ENCODE results near the gene CAB39.
A peak's percentile ranks its signal among the peaks of the same experiment; 100 is the strongest.
"Not testable (repeated sequence)": the region's sequence is repeated elsewhere in the genome, so short reads cannot be mapped to it uniquely, and the experiment has no call there.

The CAB39 gene

DNA sequence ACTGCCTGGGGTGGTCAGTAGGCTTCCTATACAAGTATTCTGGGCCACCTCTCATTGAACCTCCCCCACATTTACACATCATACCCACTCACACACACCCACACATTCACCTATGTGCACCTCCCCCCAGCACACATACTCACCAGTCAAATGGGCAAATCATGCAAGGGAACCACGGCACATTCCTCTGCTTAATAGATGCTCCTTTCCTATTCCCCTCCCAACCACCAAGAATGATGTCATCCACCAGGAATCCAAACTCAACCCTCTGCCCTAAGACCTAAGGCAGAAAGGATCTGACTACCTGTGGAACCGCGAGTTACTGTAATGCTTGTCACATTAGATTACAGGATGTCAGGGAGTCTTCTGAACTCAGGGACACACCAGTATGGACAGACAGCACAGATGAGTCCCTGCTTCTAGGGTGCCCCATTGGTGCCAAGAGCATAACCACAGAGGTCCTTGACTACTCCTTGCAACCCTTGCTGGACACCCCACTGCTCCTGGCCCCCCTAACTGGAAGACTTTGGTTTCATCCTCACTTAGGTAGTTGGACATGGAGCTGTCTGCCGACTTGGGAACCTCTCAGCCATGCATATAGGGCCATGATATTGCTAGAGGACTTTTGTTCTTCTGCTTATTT, 21.5 kb upstream of the CAB39 start:
- Mint-ChIP-seq H3K4me3 (no peak overlapping the region), H3K36me3 (ENCODE audit: insufficient read depth) (no peaks in the 10 kb centered on the region), H3K27me3 (no peaks in the 10 kb centered on the region), H3K4me1 (ENCODE audit: low read depth in 2 of 2) (peaks cover 0 to 2% of the 10 kb centered on the region in 2 donors), H3K9me3 (no peaks in the 10 kb centered on the region), H3K27ac (no peak overlapping the region)
- ATAC-seq (replicated peaks) (no peak), DNase-seq (no peak)

DNA sequence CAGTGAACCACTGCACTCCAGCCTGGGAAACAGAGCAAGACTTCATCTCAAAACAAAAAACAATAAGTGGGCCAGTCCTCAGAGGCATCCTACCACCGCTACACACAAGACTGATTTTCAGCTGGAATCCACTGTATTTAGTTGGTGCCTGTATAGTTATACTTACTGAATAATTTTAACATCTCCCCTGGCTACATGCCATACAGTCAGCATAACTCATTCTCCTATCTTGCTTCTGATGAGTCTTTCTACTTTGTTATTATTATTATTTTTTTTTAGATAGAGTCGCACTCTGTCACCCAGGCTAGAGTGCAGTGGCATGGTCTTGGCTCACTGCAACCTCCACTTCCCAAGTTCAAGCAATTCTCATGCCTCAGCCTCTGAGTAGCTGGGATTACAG, 19.9 kb upstream of the CAB39 start:
- Mint-ChIP-seq H3K36me3 (ENCODE audit: insufficient read depth) (no peaks in the 10 kb centered on the region), H3K9me3 (no peaks in the 10 kb centered on the region), H3K27ac (no peak overlapping the region), H3K4me3 (no peak overlapping the region), H3K27me3 (no peaks in the 10 kb centered on the region), H3K4me1 (ENCODE audit: low read depth in 2 of 2) (peaks cover 0 to 2% of the 10 kb centered on the region in 2 donors)
- no peak for ATAC-seq (replicated peaks)
- DNase-seq, result no peak

DNA sequence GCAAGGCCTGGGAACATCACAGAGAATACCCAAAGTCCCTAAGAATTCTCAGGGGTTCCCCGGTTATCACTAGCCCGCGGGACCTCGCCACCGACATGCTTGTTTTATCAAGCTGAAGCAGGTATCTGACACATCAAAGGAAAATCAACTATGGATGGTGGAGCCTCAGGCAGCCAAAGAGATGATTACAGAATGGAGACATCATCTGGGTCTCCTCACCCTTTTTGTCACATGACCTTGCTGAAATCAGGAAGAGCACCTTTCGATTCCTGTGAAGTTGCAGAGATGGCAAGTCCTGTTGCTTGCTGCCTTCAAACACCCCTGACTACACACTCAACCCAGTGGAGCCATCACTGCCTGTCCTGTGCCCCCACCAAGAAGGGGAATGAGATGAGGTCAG, 19.2 kb upstream of the CAB39 start:
- DNase-seq (no peak), ATAC-seq (replicated peaks) (no peak)
- Mint-ChIP-seq H3K9me3 (no peaks in the 10 kb centered on the region), H3K27ac (no peak overlapping the region), H3K27me3 (no peaks in the 10 kb centered on the region), H3K4me1 (ENCODE audit: low read depth in 2 of 2) (peaks cover 0 to 2% of the 10 kb centered on the region in 2 donors), H3K4me3 (no peak overlapping the region), H3K36me3 (ENCODE audit: insufficient read depth) (no peaks in the 10 kb centered on the region)

DNA sequence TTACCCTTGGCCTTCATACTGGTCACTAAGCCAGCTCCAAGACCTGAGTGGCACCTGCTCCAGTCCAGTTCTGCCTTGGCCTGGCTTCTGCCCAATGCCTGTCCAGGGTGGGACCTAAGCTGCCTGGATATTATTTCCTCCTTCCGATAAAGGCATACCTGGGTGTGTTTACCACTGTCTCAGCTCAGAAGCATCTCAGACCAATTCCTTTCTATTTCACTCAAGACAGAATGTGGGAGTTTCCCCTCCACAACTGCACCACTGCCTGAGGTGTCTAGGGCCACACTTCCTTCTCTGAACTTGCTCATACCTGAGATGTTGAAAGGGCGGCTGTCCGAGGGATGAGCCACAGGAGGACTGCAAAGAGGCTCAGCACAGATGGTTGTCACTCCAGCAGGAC, 18.4 kb upstream of the CAB39 start:
- DNase-seq (no peak), ATAC-seq (replicated peaks) (no peak)
- Mint-ChIP-seq H3K27ac (peak overlapping the region in 1 of 2 donors; percentile 41), H3K4me1 (ENCODE audit: low read depth in 2 of 2) (peaks cover 0 to 2% of the 10 kb centered on the region in 2 donors), H3K4me3 (no peak overlapping the region), H3K36me3 (ENCODE audit: insufficient read depth) (no peaks in the 10 kb centered on the region), H3K9me3 (no peaks in the 10 kb centered on the region), H3K27me3 (no peaks in the 10 kb centered on the region)

DNA sequence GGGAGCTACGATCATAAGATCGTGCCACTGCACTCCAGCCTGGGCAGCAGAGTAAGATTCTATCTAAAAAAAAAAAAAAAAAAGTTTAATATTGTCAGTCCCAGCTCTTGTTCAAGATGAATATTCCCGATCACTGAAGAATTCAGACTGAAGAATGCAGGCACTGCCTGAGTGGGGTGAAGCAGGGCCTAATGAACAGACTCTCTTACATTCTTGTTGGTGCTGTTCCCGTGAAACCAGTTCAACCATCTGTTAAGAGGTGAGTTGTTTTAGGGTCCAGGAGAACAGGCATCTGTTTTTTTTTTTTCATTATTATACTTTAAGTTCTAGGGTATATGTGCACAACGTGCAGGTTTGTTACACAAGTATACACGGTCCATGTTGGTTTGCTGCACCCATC, 17.1 kb upstream of the CAB39 start:
- ATAC-seq (replicated peaks), result no peak

DNA sequence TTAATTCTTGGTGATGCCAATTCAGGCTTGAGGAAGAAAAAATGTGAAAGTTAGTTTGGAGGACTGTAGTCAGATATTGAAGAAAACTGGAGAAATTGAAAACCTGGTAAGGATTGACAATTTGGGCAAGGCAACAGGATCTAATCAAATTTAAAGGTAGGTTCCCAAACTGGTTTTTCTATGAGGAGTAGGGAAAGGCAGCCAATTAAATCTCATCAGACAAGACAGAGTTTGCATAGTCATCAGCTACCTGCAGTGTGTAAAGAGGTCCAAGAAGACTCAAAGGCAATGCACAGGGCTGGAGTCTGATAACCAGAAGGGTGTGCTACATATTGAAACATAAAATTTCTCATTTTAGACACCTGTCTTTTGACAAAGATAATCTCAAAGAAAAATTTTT, 16.0 kb upstream of the CAB39 start:
- no peaks in the 10 kb centered on the region for H3K36me3 Mint-ChIP-seq (ENCODE audit: insufficient read depth)
- no peak for ATAC-seq (replicated peaks)
- no peak overlapping the region for H3K4me3 Mint-ChIP-seq
- H3K4me1 Mint-ChIP-seq (ENCODE audit: low read depth in 2 of 2), result peaks cover 0 to 4% of the 10 kb centered on the region in 2 donors
- no peak for DNase-seq
- no peaks in the 10 kb centered on the region for H3K27me3 Mint-ChIP-seq
- no peak overlapping the region for H3K27ac Mint-ChIP-seq
- H3K9me3 Mint-ChIP-seq, result no peaks in the 10 kb centered on the region

More for the DNA sequence above, 17.1 kb upstream of the CAB39 start:
- Mint-ChIP-seq H3K4me3 (no peak overlapping the region), H3K36me3 (ENCODE audit: insufficient read depth) (no peaks in the 10 kb centered on the region), H3K27ac (no peak overlapping the region), H3K9me3 (no peaks in the 10 kb centered on the region), H3K27me3 (no peaks in the 10 kb centered on the region), H3K4me1 (ENCODE audit: low read depth in 2 of 2) (peaks cover 0 to 2% of the 10 kb centered on the region in 2 donors)
- DNase-seq, result no peak

DNA sequence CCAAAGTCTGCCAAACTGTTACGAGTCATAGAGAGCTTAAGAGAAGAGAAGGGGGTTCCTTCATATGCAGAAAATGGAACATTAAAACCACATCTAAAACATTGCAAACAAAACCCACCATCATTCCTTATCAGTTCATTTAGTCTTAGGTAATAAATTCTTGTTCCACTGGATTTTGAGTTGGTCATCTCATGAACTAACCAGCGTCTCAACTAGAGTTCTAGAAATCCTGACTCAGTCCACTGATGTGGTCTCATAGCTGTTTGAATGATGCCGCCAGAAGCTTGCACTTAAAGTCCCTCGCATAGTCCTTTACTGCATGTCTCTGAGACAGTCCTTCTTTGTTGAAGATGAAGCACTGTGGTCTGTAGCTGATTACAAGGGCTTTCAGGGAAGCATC, 15.0 kb upstream of the CAB39 start:
- ATAC-seq (replicated peaks) (no peak), DNase-seq (no peak)
- Mint-ChIP-seq H3K36me3 (ENCODE audit: insufficient read depth) (no peaks in the 10 kb centered on the region), H3K27ac (no peak overlapping the region), H3K4me1 (ENCODE audit: low read depth in 2 of 2) (peaks cover 0 to 4% of the 10 kb centered on the region in 2 donors), H3K9me3 (no peaks in the 10 kb centered on the region), H3K27me3 (no peaks in the 10 kb centered on the region), H3K4me3 (no peak overlapping the region)

DNA sequence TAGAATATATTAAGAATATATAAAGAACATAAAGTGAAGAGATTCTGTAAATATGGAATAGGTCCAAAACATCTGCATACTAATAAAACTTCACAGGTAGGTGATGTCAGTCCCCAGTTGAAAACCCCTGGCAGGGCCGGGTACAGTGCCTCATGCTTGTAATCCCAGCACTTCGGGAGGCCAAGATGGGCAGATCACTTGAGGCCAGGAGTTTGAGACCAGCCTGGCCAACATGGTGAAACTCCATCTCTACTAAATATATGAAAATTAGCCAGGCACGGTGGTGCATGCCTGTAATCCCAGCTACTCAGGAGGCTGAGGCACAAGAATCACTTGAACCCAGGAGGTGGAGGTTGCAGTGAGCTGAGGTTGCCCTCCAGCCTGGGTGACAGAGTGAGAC, 13.9 kb upstream of the CAB39 start:
- H3K27ac Mint-ChIP-seq; H3K9me3 Mint-ChIP-seq; H3K4me1 Mint-ChIP-seq (ENCODE audit: low read depth in 2 of 2); H3K4me3 Mint-ChIP-seq; H3K27me3 Mint-ChIP-seq; H3K36me3 Mint-ChIP-seq (ENCODE audit: insufficient read depth); DNase-seq; ATAC-seq (replicated peaks): not testable (repeated sequence)

DNA sequence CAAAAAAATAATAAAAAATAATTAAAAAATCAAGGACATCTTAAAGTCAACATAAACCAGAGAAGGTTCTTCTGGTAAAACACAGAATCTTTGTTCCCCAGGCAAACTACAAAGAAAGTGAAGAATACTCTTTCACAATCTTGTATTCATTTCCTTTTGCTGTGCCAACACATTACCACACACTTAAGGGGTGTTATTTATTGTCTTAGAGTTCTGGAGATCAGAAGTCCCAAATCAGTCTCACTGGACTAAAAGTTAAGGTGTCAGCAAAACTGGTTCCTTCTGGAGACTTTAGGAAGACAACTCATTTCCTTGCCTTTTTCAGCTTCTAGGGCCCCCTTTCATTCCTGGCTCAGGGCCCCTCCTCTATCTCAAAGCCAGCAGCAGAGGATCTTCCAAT, 12.2 kb upstream of the CAB39 start:
- Mint-ChIP-seq H3K27ac (no peak overlapping the region), H3K4me3 (no peak overlapping the region)
- DNase-seq, result no peak

DNA sequence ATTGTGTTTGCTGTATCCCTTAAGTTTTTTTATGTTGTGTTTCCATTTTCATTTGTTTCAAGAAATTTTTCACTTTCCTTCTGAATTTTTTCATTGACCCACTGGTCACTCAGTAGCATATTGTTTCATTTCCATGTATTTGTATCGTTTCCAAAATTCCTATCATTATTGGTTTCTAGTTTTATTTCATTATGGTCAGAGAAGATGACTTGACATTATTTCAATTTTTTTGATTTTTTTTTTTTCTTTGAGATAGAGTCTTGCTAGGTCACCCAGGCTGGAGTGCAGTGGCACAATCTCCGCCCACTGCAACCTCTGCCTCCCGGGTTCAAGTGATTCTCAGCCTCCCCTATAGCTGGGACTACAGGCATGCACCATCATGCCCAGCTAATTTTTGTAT, 11.3 kb upstream of the CAB39 start:
- H3K4me1 Mint-ChIP-seq (ENCODE audit: low read depth in 2 of 2), result peaks cover 0 to 3% of the 10 kb centered on the region in 2 donors
- no peaks in the 10 kb centered on the region for H3K36me3 Mint-ChIP-seq (ENCODE audit: insufficient read depth)
- H3K27ac Mint-ChIP-seq, result no peak overlapping the region

More for the DNA sequence above, 12.2 kb upstream of the CAB39 start:
- Mint-ChIP-seq H3K4me1 (ENCODE audit: low read depth in 2 of 2) (peaks cover 0 to 3% of the 10 kb centered on the region in 2 donors), H3K27me3 (no peaks in the 10 kb centered on the region), H3K9me3 (peaks cover 0 to 2% of the 10 kb centered on the region in 2 donors), H3K36me3 (ENCODE audit: insufficient read depth) (no peaks in the 10 kb centered on the region)
- no peak for ATAC-seq (replicated peaks)

DNA sequence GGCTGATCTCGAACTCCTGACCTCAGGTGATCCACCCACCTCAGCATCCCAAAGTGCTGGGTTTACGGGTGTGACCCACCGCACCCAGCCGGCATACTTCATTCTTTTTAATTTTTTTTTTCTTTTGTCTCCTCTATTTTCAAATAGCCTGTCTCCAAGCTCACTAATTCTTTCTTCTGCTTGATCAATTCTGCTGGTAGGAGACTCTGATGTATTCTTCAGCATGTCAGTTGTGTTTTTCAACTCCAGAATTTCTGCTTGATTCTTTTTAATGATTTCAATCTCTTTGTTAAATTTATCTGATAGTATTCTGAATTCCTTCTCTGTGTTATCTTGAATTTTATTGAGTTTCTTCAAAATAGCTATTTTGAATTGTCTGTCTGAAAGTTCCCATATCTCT, 10.2 kb upstream of the CAB39 start:
- not testable (repeated sequence) for DNase-seq; H3K4me3 Mint-ChIP-seq; H3K4me1 Mint-ChIP-seq (ENCODE audit: low read depth in 2 of 2); H3K27ac Mint-ChIP-seq; H3K9me3 Mint-ChIP-seq; H3K27me3 Mint-ChIP-seq; H3K36me3 Mint-ChIP-seq (ENCODE audit: insufficient read depth); ATAC-seq (replicated peaks)

More for the DNA sequence above, 11.3 kb upstream of the CAB39 start:
- Mint-ChIP-seq H3K27me3 (no peaks in the 10 kb centered on the region), H3K9me3 (peaks cover 0 to 2% of the 10 kb centered on the region in 2 donors), H3K4me3 (no peak overlapping the region)
- DNase-seq (no peak), ATAC-seq (replicated peaks) (no peak)

DNA sequence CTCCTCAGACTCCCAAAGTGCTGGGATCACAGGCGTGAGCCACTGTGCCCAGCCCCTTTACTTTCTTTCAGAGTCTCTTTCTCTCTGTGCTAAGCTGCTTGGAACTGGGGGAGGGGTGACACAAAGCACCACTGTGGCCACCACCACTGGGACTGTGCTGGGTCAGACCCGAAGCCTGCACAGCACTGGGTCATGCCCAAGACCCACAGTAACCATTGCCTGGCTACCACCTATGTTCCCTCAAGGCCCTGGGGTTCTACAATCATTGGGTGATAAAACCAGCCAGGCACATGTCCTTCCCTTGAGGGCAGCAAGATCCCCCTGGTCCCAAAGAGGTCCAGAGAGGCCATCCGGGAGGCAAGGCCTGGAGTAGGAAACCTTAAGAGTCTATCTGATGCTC, 9.1 kb upstream of the CAB39 start:
- Mint-ChIP-seq H3K4me3 (no peak overlapping the region), H3K9me3 (peaks cover 0 to 2% of the 10 kb centered on the region in 2 donors), H3K27me3 (no peaks in the 10 kb centered on the region), H3K4me1 (ENCODE audit: low read depth in 2 of 2) (peaks cover 0 to 3% of the 10 kb centered on the region in 2 donors), H3K36me3 (ENCODE audit: insufficient read depth) (no peaks in the 10 kb centered on the region), H3K27ac (no peak overlapping the region)
- ATAC-seq (replicated peaks), result no peak
- DNase-seq, result no peak

DNA sequence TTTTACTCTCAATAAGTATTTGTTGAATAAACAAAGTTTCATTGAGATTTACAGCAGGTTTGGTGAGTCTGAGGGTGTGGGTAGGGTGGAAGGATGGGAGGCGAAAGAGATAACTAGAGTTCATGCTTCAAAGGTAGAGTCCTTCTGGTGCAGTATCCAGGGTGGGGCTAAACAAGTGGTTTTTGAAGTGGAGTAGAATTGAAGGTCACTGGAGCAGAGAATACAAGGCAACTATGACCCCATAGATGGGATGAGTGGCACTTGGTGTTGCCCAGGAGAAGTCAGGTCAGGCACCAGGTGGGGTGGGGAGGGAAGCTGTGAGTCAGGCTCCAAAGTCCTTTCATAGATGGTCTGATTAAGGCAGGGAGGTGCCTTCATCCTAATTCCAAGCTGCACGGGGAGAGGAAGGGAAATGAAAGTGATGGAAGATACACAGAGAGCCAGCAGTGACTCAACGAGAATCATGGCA, 6.6 kb upstream of the CAB39 start:
- Mint-ChIP-seq H3K4me3 (no peak overlapping the region), H3K9me3 (peaks cover 0 to 2% of the 10 kb centered on the region in 2 donors), H3K27ac (no peak overlapping the region), H3K27me3 (no peaks in the 10 kb centered on the region), H3K4me1 (ENCODE audit: low read depth in 2 of 2) (no peaks in the 10 kb centered on the region), H3K36me3 (ENCODE audit: insufficient read depth) (no peaks in the 10 kb centered on the region)
- DNase-seq, result no peak
- no peak for ATAC-seq (replicated peaks)

DNA sequence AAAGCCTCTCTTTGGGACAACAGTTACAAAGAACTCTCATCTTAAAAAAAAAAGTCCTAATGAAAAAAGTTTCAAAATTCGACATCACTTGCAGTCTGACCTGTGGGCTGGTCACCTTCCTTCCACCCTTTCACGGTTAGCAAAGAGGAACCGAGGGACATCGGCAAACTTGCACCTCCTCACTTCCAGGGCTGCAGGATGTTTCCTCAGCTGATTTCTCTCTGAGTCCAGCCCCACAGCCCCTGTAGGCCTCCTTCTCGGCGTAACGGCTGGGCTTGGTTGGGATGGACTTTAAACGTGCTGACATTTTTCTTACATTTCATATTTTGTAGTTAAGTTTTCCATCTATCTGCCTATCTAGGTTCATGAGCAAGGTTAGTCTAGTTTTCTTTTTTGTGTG, 5.7 kb upstream of the CAB39 start:
- no peaks in the 10 kb centered on the region for H3K27me3 Mint-ChIP-seq
- H3K4me1 Mint-ChIP-seq (ENCODE audit: low read depth in 2 of 2), result peaks cover under 1 to 1% of the 10 kb centered on the region in 2 donors
- no peaks in the 10 kb centered on the region for H3K36me3 Mint-ChIP-seq (ENCODE audit: insufficient read depth)
- no peak for DNase-seq
- no peak overlapping the region for H3K27ac Mint-ChIP-seq
- no peak overlapping the region for H3K4me3 Mint-ChIP-seq
- H3K9me3 Mint-ChIP-seq, result peaks cover 0 to 2% of the 10 kb centered on the region in 2 donors
- ATAC-seq (replicated peaks), result no peak

All from effector memory CD8-positive, alpha-beta T cell (primary cell).